Subcutaneous adipose tissue (tissue), 4 donors: ENCODE measurements around the gene BUB1. TPM values are rescaled to one million over a fixed set of nuclear protein-coding genes. Genes with fewer than 3 reads are reported as not detected.

ENCODE experiments used
- CTCF ChIP-seq: fragments of 450-650 bp; IDR thresholded peaks from one replicate; pipeline ENCODE4 v1.5.1; 2016; ENCODE audit warnings: low read depth, mild to moderate bottlenecking, control low read depth, antibody characterized with exemption, moderate library complexity
- total RNA-seq, 4 donors: library from RNA; depleted of rRNA; stranded (reverse); fragments of >200 nt; gene quantifications; one replicate each; pipeline ENCODE4 v1.1.0, GENCODE V29; 2016

BUB1 gene
- total RNA-seq, 4 donors from 2014 or later: 0.16 to 2.4 (median 1.5) TPM; not detected in 1

DNA sequence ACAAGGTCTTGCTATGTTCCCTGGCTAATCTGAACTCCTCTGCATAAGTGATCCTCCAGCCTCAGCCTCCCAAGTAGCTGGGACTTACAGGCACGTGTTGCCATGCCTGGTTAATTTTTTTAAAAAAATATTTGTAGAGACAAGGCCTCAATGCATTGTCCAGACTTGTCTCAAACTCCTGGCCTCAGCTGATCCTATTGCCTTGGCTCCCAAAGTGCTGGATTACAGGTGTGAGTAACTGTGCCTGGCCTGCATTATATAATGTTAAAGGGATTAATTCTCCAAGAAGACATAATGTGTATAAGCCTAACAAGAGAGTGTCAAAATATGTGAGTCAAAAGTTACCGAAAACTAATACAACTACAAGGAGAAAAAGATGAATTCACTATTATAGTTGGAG, 32.2 kb downstream of the BUB1 start:
- no peak for TF ChIP-seq CTCF

DNA sequence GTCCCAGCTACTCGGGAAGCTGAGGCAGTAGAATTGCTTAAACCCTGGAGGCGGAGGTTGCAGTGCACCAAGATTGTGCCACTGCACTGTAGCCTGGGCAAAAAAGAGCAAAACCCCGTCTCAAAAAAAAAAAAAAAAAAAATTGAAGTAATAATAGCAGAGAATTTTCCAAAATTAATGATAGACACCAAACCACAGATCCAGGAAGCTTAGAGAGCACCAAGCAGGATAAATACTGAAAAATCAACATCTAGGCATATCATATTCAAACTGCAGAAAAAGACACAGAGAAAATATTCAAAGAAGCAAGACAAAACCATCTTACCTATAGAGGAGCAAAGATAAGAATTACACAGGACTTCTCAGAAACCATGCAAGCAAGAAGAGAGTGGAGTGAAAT, 33.5 kb downstream of the BUB1 start:
- TF ChIP-seq CTCF: no peak

GRCh38 chr2:110642360-110642759, 35.5 kb downstream of the BUB1 start:
- no peak for TF ChIP-seq CTCF

- no peak for TF ChIP-seq CTCF
Measured at GRCh38 chr2:110639972-110640371, 37.9 kb downstream of the BUB1 start.

DNA sequence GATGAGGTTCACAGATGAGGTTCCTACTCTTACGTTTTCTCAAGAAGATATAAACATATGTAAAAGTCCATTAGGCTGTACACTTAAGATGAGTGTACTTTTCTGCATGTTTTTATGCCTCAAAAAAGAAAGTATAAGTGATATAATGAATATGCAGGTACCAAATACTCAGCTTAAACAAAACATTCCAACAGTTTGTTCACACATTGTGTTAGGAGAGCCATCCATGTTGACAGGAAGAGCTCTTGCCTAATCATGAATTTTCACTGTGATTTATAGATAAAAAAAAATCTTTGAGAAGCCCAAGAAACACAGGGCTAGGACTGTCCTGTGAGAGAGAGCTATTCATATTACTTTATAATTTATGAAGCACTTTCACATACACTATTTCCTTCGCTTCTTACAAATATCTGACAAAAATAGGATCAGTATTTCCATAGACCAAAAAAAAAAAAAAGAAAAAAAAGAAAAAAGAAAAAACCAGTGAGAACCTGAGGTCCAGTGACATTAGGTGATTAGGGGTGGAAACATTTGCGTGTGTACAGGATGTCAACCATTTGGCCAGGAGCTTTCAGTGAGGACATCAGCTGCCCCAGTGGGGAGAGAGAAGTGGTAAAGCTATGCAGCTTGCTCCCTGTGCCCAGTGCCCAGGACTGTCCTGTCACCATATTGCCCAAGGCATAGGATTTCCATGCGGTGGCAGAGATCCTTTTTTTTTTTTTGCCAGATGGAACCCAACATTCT, 38.7 kb downstream of the BUB1 start:
- TF ChIP-seq CTCF: no peak

DNA sequence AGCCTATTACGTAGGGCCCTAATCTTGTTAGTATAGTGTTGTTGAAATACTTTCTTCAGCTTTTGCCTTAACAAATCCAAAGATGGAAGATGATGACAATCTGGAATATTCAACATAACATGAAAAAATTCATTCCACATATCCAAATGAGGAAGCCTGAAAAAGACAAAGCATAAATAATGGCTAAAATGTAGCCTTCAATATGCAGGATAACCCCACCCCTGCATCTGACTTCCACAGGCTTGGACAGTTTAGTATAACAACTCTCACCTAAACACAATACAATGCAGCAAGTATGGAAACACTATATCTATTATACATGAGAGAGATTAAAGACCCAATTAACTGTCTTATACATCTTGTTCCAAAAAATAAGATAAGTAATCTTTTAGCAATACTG, 39.9 kb downstream of the BUB1 start:
- TF ChIP-seq CTCF: no peak

- TF ChIP-seq CTCF: no peak
Measured at GRCh38 chr2:110637093-110637492, 40.8 kb downstream of the BUB1 start.

Other genes with a start within 250 kb of the BUB1 start
- gene LIMS4, start 205.2 kb downstream of the BUB1 start, total RNA-seq: 1 to 10 TPM in 3 of 4 donors, under 1 TPM in 1; 0.85 to 3.8 (median 2.4) TPM
- gene RGPD6, start 100.8 kb downstream of the BUB1 start, total RNA-seq: 10 to 100 TPM; 55.9 to 92.9 (median 56.8) TPM
- not detected for gene ACOXL, start 54.5 kb upstream of the BUB1 start, total RNA-seq